Measurements from ENCODE around the gene UPF1. TPM values are rescaled to one million over a fixed set of nuclear protein-coding genes. Genes with fewer than 3 reads are reported as not detected.
"Not testable (repeated sequence)": the region's sequence is repeated elsewhere in the genome, so short reads cannot be mapped to it uniquely, and the experiment has no call there.

Gene UPF1
- total RNA-seq, 2 experiments from 2014 or later, result 77.2 to 113 TPM

- Histone ChIP-seq H3K9me3 (ENCODE audit: low read length) (no peaks in the 10 kb centered on the region), H3K27ac (ENCODE audit: low read depth, low read length, poor library complexity, severe bottlenecking) (no peak overlapping the region), H4K20me1 (ENCODE audit: insufficient read depth, low read length) (no peaks in the 10 kb centered on the region), H3K4me3 (ENCODE audit: low read depth, low read length, poor library complexity, severe bottlenecking) (no peak overlapping the region), H3K9me2 (ENCODE audit: insufficient read depth, low read length) (no peaks in the 10 kb centered on the region), H2AFZ (ENCODE audit: low read length) (no peak overlapping the region), H3K4me2 (ENCODE audit: low read length) (no peak overlapping the region), H3K79me2 (ENCODE audit: insufficient read depth, low read depth, low read length) (no peaks in the 10 kb centered on the region), H3K4me1 (ENCODE audit: insufficient read depth, low read length, poor library complexity, severe bottlenecking) (no peaks in the 10 kb centered on the region), H3K36me3 (ENCODE audit: insufficient read depth, low read length) (no peaks in the 10 kb centered on the region)
- BruUV-seq (replicated peaks), result no TSS peak
- intact Hi-C loops (cut with micrococcal nuclease; ENCODE audit: unreplicated experiment), result no loop called here
- TF ChIP-seq EZH2phosphoT487 (IDR thresholded peaks at IDR 0.05; ENCODE audit: borderline replicate concordance, low read depth, low read length) (no peak), CTCF (conservative IDR thresholded peaks at IDR 0.05; ENCODE audit: low read length) (no peak)
- DNase-seq (ENCODE audit: low spot score), result no peak
- CTCF ChIA-PET (ENCODE audit: unreplicated experiment), result no interaction called here
- POLR2A ChIA-PET, result no interaction called here
Measured at GRCh38 chr19:18807861-18808331, 23.9 kb upstream of the UPF1 start.

- Histone ChIP-seq H3K9me2 (ENCODE audit: insufficient read depth, low read length) (no peaks in the 10 kb centered on the region), H3K4me2 (ENCODE audit: low read length) (no peak overlapping the region), H3K27ac (ENCODE audit: low read depth, low read length, poor library complexity, severe bottlenecking) (no peak overlapping the region), H3K79me2 (ENCODE audit: insufficient read depth, low read depth, low read length) (no peaks in the 10 kb centered on the region), H2AFZ (ENCODE audit: low read length) (no peak overlapping the region), H4K20me1 (ENCODE audit: insufficient read depth, low read length) (no peaks in the 10 kb centered on the region), H3K4me3 (ENCODE audit: low read depth, low read length, poor library complexity, severe bottlenecking) (no peak overlapping the region), H3K9me3 (ENCODE audit: low read length) (no peaks in the 10 kb centered on the region), H3K4me1 (ENCODE audit: insufficient read depth, low read length, poor library complexity, severe bottlenecking) (no peaks in the 10 kb centered on the region), H3K36me3 (ENCODE audit: insufficient read depth, low read length) (no peaks in the 10 kb centered on the region)
- no TSS peak for BruUV-seq (replicated peaks)
- DNase-seq (ENCODE audit: low spot score), result no peak
- TF ChIP-seq CTCF (conservative IDR thresholded peaks at IDR 0.05; ENCODE audit: low read length) (no peak), EZH2phosphoT487 (IDR thresholded peaks at IDR 0.05; ENCODE audit: borderline replicate concordance, low read depth, low read length) (no peak)
- CTCF ChIA-PET (ENCODE audit: unreplicated experiment), result no interaction called here
- intact Hi-C loops (cut with micrococcal nuclease; ENCODE audit: unreplicated experiment), result no loop called here
- POLR2A ChIA-PET, result no interaction called here
Measured at GRCh38 chr19:18809149-18809868, 22.4 kb upstream of the UPF1 start.

GRCh38 chr19:18811638-18812037 is 20.1 kb upstream of the UPF1 start:
- H3K79me2 ChIP-seq (ENCODE audit: insufficient read depth, low read depth, low read length); H3K9me2 ChIP-seq (ENCODE audit: insufficient read depth, low read length); H3K36me3 ChIP-seq (ENCODE audit: insufficient read depth, low read length); CTCF ChIA-PET (ENCODE audit: unreplicated experiment); H3K27ac ChIP-seq (ENCODE audit: low read depth, low read length, poor library complexity, severe bottlenecking); H3K4me2 ChIP-seq (ENCODE audit: low read length); H3K4me3 ChIP-seq (ENCODE audit: low read depth, low read length, poor library complexity, severe bottlenecking); DNase-seq (ENCODE audit: low spot score); H3K9me3 ChIP-seq (ENCODE audit: low read length); BruUV-seq (replicated peaks); H4K20me1 ChIP-seq (ENCODE audit: insufficient read depth, low read length); H2AFZ ChIP-seq (ENCODE audit: low read length); H3K4me1 ChIP-seq (ENCODE audit: insufficient read depth, low read length, poor library complexity, severe bottlenecking); intact Hi-C loops (cut with micrococcal nuclease; ENCODE audit: unreplicated experiment): not testable (repeated sequence)
- POLR2A ChIA-PET, result interaction anchor here (1.8 kb wide), 1 partner anchor 18 kb away, joined by 3 read pairs; no protein-coding TSS in a partner anchor

Measured in OCI-LY7 (cell line).